ENCODE results near the gene GPX2.

DNA sequence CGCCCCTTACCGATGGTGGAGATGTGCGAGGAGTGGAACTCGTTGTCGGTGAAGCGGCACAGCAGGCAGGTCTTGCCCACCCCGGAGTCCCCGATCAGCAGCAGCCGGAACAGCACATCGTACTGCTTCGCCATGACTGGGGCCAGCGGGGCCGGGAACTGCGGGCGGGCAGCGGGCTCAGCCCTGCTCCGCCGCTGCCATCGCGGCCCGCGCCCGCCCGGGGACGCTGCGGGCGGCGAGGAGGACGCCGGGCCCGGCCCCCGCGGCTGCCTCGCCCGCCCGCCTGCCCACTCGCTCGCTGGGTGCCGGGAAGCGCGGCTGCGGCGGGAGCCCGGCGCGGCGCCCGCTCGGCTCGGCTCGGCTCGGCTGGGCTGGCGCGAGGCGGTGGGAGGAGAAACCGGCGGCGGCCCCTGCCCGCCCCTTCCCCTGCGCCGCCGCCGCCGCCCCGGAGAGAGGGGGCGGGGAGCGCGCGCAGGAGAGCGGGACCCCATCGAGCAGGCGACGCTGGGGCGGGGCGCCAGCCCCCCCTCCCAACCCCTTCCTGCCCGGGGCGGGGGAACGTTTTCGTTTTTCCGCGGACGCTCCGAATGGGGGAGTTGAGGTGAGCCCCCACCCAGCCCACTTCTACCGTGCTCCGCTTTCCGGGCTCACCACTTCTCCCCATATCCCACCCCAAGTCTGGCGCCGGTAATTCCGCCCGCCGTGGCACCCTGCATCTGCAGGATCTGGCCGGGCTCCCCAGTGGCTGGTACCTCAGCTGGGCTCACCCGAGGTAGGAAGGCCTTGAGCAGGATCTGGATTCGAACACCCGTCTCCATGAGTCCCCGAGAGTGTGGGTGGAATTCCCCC lies 29.6 kb upstream of the GPX2 start, which contains the start of gene RAB15:
- TF ChIP-seq EZH2 (IDR thresholded peaks at IDR 0.05), result no peak
- TF ChIP-seq POLR2AphosphoS5 (IDR thresholded peaks at IDR 0.05; ENCODE audit: borderline replicate concordance, low read depth, low read length), result no peak
- TF ChIP-seq FOXP2 (optimal IDR thresholded peaks at IDR 0.05; ENCODE audit: control extremely low read depth, extremely low read length, insufficient read depth), result no peak
